Thoracic aorta (tissue), 2 donors: ENCODE data around the gene VPS16. TPM values are rescaled to one million over a fixed set of nuclear protein-coding genes. Genes with fewer than 3 reads are reported as not detected.
"Not testable (repeated sequence)": the region's sequence is repeated elsewhere in the genome, so short reads cannot be mapped to it uniquely, and the experiment has no call there.

ENCODE experiments used
- ATAC-seq: fragments of 150-250 bp; one replicate; pipeline ENCODE4 v1.8.0; 2017; ENCODE audit warnings: low read depth; ENCODE audit not compliant: insufficient number of reproducible peaks, low FRiP score
- DNase-seq: peaks from one replicate; pipeline ENCODE4 v3.0.0-alpha.2; 2020; ENCODE audit warnings: low spot score
- H3K27ac ChIP-seq, 2 donors: fragments of 200-600 bp; sonication (generic); 1 replicate in 1 of 2; 2 replicates in 1 of 2; pipeline ENCODE4 v1.5.1; 2016; ENCODE audit warnings: mild to moderate bottlenecking in 2 of 2, moderate library complexity in 2 of 2
- H3K27me3 ChIP-seq: fragments of 200-600 bp; sonication (generic); replicated peaks from 2 replicates; pipeline ENCODE4 v1.6.0; 2016; ENCODE audit warnings: mild to moderate bottlenecking; ENCODE audit not compliant: insufficient read depth
- H3K36me3 ChIP-seq: fragments of 200-600 bp; sonication (generic); one replicate; pipeline ENCODE4 v1.5.1; 2016
- H3K4me1 ChIP-seq, 2 donors: fragments of 200-600 bp; sonication (generic); 1 replicate in 1 of 2; 2 replicates in 1 of 2; pipeline versions ENCODE4 v1.5.1 to v1.6.0; 2016; ENCODE audit warnings: low read depth in 2 of 2, mild to moderate bottlenecking in 1 of 2; ENCODE audit not compliant: control insufficient read depth in 1 of 2
- H3K4me3 ChIP-seq: fragments of 200-600 bp; sonication (generic); 2 replicates; pipeline ENCODE4 v1.5.1; 2016; ENCODE audit warnings: mild to moderate bottlenecking
- H3K9me3 ChIP-seq: fragments of 200-600 bp; sonication (generic); 2 replicates; pipeline ENCODE4 v1.5.1; 2016
- CTCF ChIP-seq: fragments of 200-600 bp; sonication (generic); IDR thresholded peaks from one replicate; pipeline ENCODE4 v1.5.1; 2019; ENCODE audit warnings: antibody characterized with exemption
- total RNA-seq, 2 donors: library from RNA; depleted of rRNA; stranded (reverse); fragments of >200 nt; gene quantifications; one replicate each; pipeline versions ENCODE4 v1.1.0 to v1.2.3, GENCODE V29; 2016

The VPS16 gene
- total RNA-seq, 2 donors from 2014 or later = 21.8 to 24.2 TPM

DNA sequence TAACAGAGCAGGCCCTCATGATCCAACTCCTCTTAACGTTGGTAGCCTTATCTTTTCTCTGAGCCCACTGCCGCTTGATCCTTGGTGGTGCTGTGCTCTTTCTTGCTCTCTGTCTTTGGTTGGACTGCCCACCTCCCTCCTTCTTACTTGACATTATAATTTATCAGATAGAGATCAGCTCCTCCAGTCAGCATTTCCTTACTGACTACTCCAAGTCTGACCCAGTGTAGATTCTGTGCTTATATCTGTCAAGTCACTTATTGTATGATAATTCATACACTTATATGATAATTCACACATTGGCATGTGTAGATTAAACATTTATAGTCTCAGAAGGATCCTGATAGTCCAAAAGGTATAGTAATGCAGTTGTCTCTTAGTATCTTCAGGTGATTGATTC lies 50.8 kb downstream of the VPS16 start:
- ATAC-seq (no peak), DNase-seq (no peak)
- Histone ChIP-seq H3K4me3 (no peak overlapping the region), H3K27ac (no peak overlapping the region), H3K27me3 (no peaks in the 10 kb centered on the region), H3K9me3 (no peaks in the 10 kb centered on the region), H3K36me3 (no peaks in the 10 kb centered on the region), H3K4me1 (no peaks in the 10 kb centered on the region)
- no peak for TF ChIP-seq CTCF

GRCh38 chr20:2892376-2892775 lies 51.8 kb downstream of the VPS16 start:
- Histone ChIP-seq H3K36me3 (no peaks in the 10 kb centered on the region), H3K27me3 (no peaks in the 10 kb centered on the region), H3K4me1 (no peaks in the 10 kb centered on the region), H3K4me3 (no peak overlapping the region), H3K9me3 (no peaks in the 10 kb centered on the region), H3K27ac (no peak overlapping the region)
- TF ChIP-seq CTCF = no peak
- ATAC-seq (no peak), DNase-seq (no peak)

- no peak for TF ChIP-seq CTCF
- no peaks in the 10 kb centered on the region for H3K4me1 ChIP-seq
- no peak for DNase-seq
- H3K9me3 ChIP-seq = no peaks in the 10 kb centered on the region
- H3K27me3 ChIP-seq = no peaks in the 10 kb centered on the region
- no peaks in the 10 kb centered on the region for H3K36me3 ChIP-seq
- no peak overlapping the region for H3K4me3 ChIP-seq
- no peak overlapping the region for H3K27ac ChIP-seq
- no peak for ATAC-seq
These were observed 53.7 kb downstream of the VPS16 start for GRCh38 chr20:2894221-2894620.

DNA sequence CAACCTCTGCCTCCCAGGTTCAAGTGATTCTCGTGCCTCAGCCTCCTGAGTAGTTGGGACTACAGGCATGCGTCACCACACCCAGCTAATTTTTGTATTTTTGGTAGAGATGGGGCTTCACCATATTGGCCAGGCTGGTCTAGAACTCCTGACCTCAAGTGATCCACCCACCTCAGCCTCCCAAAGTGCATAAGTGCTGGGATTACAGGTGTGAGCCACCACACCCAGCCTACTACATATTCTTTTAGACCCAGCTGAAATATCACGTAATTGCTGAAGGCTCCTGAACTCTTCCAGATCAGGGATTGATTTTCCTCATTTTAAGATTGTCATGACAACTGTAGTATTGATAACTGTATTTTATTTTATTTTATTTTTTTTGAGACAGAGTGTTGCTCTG lies 54.6 kb downstream of the VPS16 start:
- H3K4me3 ChIP-seq, H3K36me3 ChIP-seq, ATAC-seq, DNase-seq, H3K27ac ChIP-seq, H3K9me3 ChIP-seq, H3K4me1 ChIP-seq, H3K27me3 ChIP-seq: not testable (repeated sequence)

GRCh38 chr20:2899243-2899642 lies 58.7 kb downstream of the VPS16 start:
- no peak overlapping the region for H3K4me3 ChIP-seq
- H3K36me3 ChIP-seq = no peaks in the 10 kb centered on the region
- H3K4me1 ChIP-seq = peaks cover 0 to 4% of the 10 kb centered on the region in 2 donors
- H3K27ac ChIP-seq = no peak overlapping the region
- ATAC-seq (no peak), DNase-seq (no peak)
- H3K9me3 ChIP-seq = no peaks in the 10 kb centered on the region
- no peak for TF ChIP-seq CTCF
- H3K27me3 ChIP-seq = no peaks in the 10 kb centered on the region

GRCh38 chr20:2900845-2901592 lies 60.5 kb downstream of the VPS16 start:
- H3K4me1 ChIP-seq = peaks cover 0 to 4% of the 10 kb centered on the region in 2 donors
- no peaks in the 10 kb centered on the region for H3K27me3 ChIP-seq
- H3K27ac ChIP-seq = no peak overlapping the region
- no peak for TF ChIP-seq CTCF
- no peaks in the 10 kb centered on the region for H3K36me3 ChIP-seq
- ATAC-seq (no peak), DNase-seq (no peak)
- no peaks in the 10 kb centered on the region for H3K9me3 ChIP-seq
- no peak overlapping the region for H3K4me3 ChIP-seq
